NCI-H1092 (cell line): Measurements from ENCODE around the gene KCNN3.

ENCODE experiments used
- DNase-seq: peaks from one replicate; lab custom pipeline; 2025; lab: John Stamatoyannopoulos, UW

The KCNN3 gene

GRCh38 chr1:154840269-154841176, 29.6 kb downstream of the KCNN3 start:
- no peak for DNase-seq

- DNase-seq = no peak
Measured at GRCh38 chr1:154839691-154840090, 30.4 kb downstream of the KCNN3 start.

- no peak for DNase-seq
Measured at GRCh38 chr1:154838988-154839387, 31.1 kb downstream of the KCNN3 start.

- DNase-seq = no peak
Measured at GRCh38 chr1:154838461-154838860, 31.6 kb downstream of the KCNN3 start.

- no peak for DNase-seq
Measured at GRCh38 chr1:154837672-154838171, 32.4 kb downstream of the KCNN3 start.

GRCh38 chr1:154837034-154837671, 32.9 kb downstream of the KCNN3 start:
- no peak for DNase-seq

GRCh38 chr1:154835531-154836324, 34.4 kb downstream of the KCNN3 start:
- no peak for DNase-seq

- no peak for DNase-seq
Measured at GRCh38 chr1:154833841-154834240, 36.2 kb downstream of the KCNN3 start.

GRCh38 chr1:154833209-154833608, 36.9 kb downstream of the KCNN3 start:
- DNase-seq = no peak

GRCh38 chr1:154832384-154832783, 37.7 kb downstream of the KCNN3 start:
- no peak for DNase-seq

- DNase-seq = no peak
Measured at GRCh38 chr1:154831462-154831861, 38.6 kb downstream of the KCNN3 start.

GRCh38 chr1:154829062-154829461, 41.0 kb downstream of the KCNN3 start:
- no peak for DNase-seq

GRCh38 chr1:154824179-154825000, 45.7 kb downstream of the KCNN3 start:
- no peak for DNase-seq

- no peak for DNase-seq
Measured at GRCh38 chr1:154822717-154823116, 47.4 kb downstream of the KCNN3 start.

GRCh38 chr1:154822233-154822632, 47.8 kb downstream of the KCNN3 start:
- DNase-seq = no peak

- DNase-seq = no peak
Measured at GRCh38 chr1:154821083-154821482, 49.0 kb downstream of the KCNN3 start.

- no peak for DNase-seq
Measured at GRCh38 chr1:154820646-154821045, 49.4 kb downstream of the KCNN3 start.

- DNase-seq = no peak
Measured at GRCh38 chr1:154819628-154820590, 50.2 kb downstream of the KCNN3 start.

- no peak for DNase-seq
Measured at GRCh38 chr1:154818911-154819310, 51.2 kb downstream of the KCNN3 start.

GRCh38 chr1:154816937-154817336, 53.1 kb downstream of the KCNN3 start:
- no peak for DNase-seq
